ENCODE measurements around the gene TMCC3. TPM values are rescaled to one million over a fixed set of nuclear protein-coding genes. Genes with fewer than 3 reads are reported as not detected.
"Not testable (repeated sequence)": the region's sequence is repeated elsewhere in the genome, so short reads cannot be mapped to it uniquely, and the experiment has no call there.

Gene TMCC3
- polyA plus RNA-seq, 1 experiment: 0.29 TPM

- no peak for DNase-seq (ENCODE audit: low read depth, low spot score)
- ChIA-PET POLR2A (no interaction called here), CTCF (no interaction called here)
- Histone ChIP-seq H3K27me3 (ENCODE audit: control insufficient read depth, insufficient read depth, low read length) (peaks cover 2% of the 10 kb centered on the region), H3K4me3 (ENCODE audit: low read depth, low read length) (no peak overlapping the region), H3K9me3 (ENCODE audit: control insufficient read depth, insufficient read depth, low read length) (no peaks in the 10 kb centered on the region), H3K27ac (ENCODE audit: low read depth, low read length) (no peak overlapping the region)
- no peak for TF ChIP-seq CTCF (IDR thresholded peaks at IDR 0.05; ENCODE audit: low read depth, low read length)
These were observed 53.8 kb downstream of the TMCC3 start for GRCh38 chr12:94596596-94596995.

- TF ChIP-seq CTCF (IDR thresholded peaks at IDR 0.05; ENCODE audit: low read depth, low read length): no peak
- ChIA-PET POLR2A (no interaction called here), CTCF (no interaction called here)
- Histone ChIP-seq H3K9me3 (ENCODE audit: control insufficient read depth, insufficient read depth, low read length) (no peaks in the 10 kb centered on the region), H3K27ac (ENCODE audit: low read depth, low read length) (no peak overlapping the region), H3K27me3 (ENCODE audit: control insufficient read depth, insufficient read depth, low read length) (peaks cover 2% of the 10 kb centered on the region), H3K4me3 (ENCODE audit: low read depth, low read length) (no peak overlapping the region)
- no peak for DNase-seq (ENCODE audit: low read depth, low spot score)
These were observed 55.2 kb downstream of the TMCC3 start for GRCh38 chr12:94595152-94595551.

GRCh38 chr12:94594443-94594825 lies 55.9 kb downstream of the TMCC3 start:
- ChIA-PET CTCF (no interaction called here), POLR2A (no interaction called here)
- Histone ChIP-seq H3K27ac (ENCODE audit: low read depth, low read length) (no peak overlapping the region), H3K4me3 (ENCODE audit: low read depth, low read length) (no peak overlapping the region), H3K27me3 (ENCODE audit: control insufficient read depth, insufficient read depth, low read length) (peaks cover 2% of the 10 kb centered on the region), H3K9me3 (ENCODE audit: control insufficient read depth, insufficient read depth, low read length) (no peaks in the 10 kb centered on the region)
- DNase-seq (ENCODE audit: low read depth, low spot score): no peak
- TF ChIP-seq CTCF (IDR thresholded peaks at IDR 0.05; ENCODE audit: low read depth, low read length): no peak

GRCh38 chr12:94593822-94594442 lies 56.4 kb downstream of the TMCC3 start:
- peaks cover 2% of the 10 kb centered on the region for H3K27me3 ChIP-seq (ENCODE audit: control insufficient read depth, insufficient read depth, low read length)
- DNase-seq (ENCODE audit: low read depth, low spot score): no peak
- no peak overlapping the region for H3K4me3 ChIP-seq (ENCODE audit: low read depth, low read length)
- ChIA-PET POLR2A (no interaction called here), CTCF (no interaction called here)
- H3K27ac ChIP-seq (ENCODE audit: low read depth, low read length): no peak overlapping the region
- H3K9me3 ChIP-seq (ENCODE audit: control insufficient read depth, insufficient read depth, low read length): no peaks in the 10 kb centered on the region
- TF ChIP-seq CTCF (IDR thresholded peaks at IDR 0.05; ENCODE audit: low read depth, low read length): no peak

- H3K27ac ChIP-seq (ENCODE audit: low read depth, low read length); H3K9me3 ChIP-seq (ENCODE audit: control insufficient read depth, insufficient read depth, low read length); H3K4me3 ChIP-seq (ENCODE audit: low read depth, low read length); H3K27me3 ChIP-seq (ENCODE audit: control insufficient read depth, insufficient read depth, low read length); POLR2A ChIA-PET; DNase-seq (ENCODE audit: low read depth, low spot score): not testable (repeated sequence)
- CTCF ChIA-PET: interaction anchor here (1.2 kb wide), 1 partner anchor 10 kb away, joined by 3 read pairs; no protein-coding TSS in a partner anchor
These were observed 57.6 kb downstream of the TMCC3 start for GRCh38 chr12:94592723-94593122.

All from AG04450 (cell line).